Stomach (tissue), 4 donors: ENCODE results near the gene TANC1.

Source experiments
- POLR2A ChIP-seq, 4 donors: fragments of 450-650 bp; IDR thresholded peaks; one replicate each; pipeline ENCODE4 v1.6.1; 2016; ENCODE audit warnings: antibody characterized with exemption in 4 of 4, control low read depth in 2 of 4, mild to moderate bottlenecking in 1 of 4, moderate library complexity in 1 of 4
- TF ChIP-seq, protein P1 (sequence below), 7 experiments: fragments of 450-650 bp in 4 of 7; fragments of 200-600 bp in 3 of 7; sonication (generic) in 3 of 7; IDR thresholded peaks; one replicate each; pipeline ENCODE4 v1.5.1; 2016 to 2019; ENCODE audit warnings: antibody characterized with exemption in 7 of 7, control low read depth in 2 of 7, mild to moderate bottlenecking in 1 of 7

DNA sequence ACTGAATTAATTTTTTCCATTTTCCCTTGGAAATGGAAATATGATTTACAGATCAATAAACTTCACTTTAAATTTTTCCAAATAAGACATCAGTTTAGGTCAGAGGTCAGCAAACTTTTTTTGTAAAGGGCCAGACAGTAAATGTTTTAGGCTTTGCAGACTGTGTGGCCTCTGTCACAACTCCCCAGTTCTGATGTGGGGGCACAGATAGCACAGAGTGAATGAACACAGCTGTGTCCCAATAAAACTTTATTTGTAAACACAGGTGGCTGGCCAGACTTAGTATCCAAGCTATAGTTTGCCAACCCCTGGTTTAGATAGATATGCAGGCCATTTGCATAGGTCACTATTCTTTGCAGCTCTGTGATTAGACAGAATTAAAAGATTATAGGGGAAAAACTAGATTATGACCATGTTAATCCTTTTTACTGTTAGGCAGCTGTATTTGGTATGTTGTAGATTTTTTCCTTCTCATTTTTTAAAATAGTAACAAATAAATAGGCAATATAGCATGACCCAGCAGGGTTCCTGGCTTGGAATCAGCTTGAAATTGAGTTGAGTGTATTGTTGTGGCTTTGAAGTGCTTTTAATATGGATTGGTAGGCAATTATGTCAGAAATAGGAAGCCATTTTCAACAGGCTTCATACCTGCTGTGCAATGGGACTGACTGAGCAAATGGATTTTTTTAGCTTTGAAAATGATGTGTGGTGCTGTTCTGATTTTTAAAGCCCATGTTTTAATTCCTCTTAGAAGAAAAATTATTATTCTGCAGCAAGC lies 258.4 kb downstream of the TANC1 start:
- TF ChIP-seq, protein P1, sequence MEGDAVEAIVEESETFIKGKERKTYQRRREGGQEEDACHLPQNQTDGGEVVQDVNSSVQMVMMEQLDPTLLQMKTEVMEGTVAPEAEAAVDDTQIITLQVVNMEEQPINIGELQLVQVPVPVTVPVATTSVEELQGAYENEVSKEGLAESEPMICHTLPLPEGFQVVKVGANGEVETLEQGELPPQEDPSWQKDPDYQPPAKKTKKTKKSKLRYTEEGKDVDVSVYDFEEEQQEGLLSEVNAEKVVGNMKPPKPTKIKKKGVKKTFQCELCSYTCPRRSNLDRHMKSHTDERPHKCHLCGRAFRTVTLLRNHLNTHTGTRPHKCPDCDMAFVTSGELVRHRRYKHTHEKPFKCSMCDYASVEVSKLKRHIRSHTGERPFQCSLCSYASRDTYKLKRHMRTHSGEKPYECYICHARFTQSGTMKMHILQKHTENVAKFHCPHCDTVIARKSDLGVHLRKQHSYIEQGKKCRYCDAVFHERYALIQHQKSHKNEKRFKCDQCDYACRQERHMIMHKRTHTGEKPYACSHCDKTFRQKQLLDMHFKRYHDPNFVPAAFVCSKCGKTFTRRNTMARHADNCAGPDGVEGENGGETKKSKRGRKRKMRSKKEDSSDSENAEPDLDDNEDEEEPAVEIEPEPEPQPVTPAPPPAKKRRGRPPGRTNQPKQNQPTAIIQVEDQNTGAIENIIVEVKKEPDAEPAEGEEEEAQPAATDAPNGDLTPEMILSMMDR (IDR thresholded peaks at IDR 0.05) = no peak
- TF ChIP-seq POLR2A (IDR thresholded peaks at IDR 0.05) = no peak
